Gastroesophageal sphincter (tissue), 3 donors: ENCODE measurements around the gene SEC61A2.

Source experiments
- CTCF ChIP-seq, 4 experiments: fragments of 200-600 bp in 2 of 4; fragments of 450-650 bp in 2 of 4; sonication (generic) in 1 of 4; IDR thresholded peaks; one replicate each; pipeline ENCODE4 v1.5.1; 2017 to 2019; ENCODE audit warnings: antibody characterized with exemption in 4 of 4, mild to moderate bottlenecking in 2 of 4, moderate library complexity in 2 of 4
- EP300 ChIP-seq: sonication (generic); formaldehyde crosslinking; IDR thresholded peaks from one replicate; pipeline ENCODE4 v1.6.1; 2017; ENCODE audit warnings: antibody characterized with exemption, mild to moderate bottlenecking
- POLR2A ChIP-seq, 2 donors: fragments of 450-650 bp; IDR thresholded peaks; one replicate each; pipeline ENCODE4 v1.6.1; 2017; ENCODE audit warnings: antibody characterized with exemption in 2 of 2, mild to moderate bottlenecking in 2 of 2, moderate library complexity in 1 of 2

- TF ChIP-seq EP300 (no peak), POLR2A (IDR thresholded peaks at IDR 0.05) (no peak), CTCF (IDR thresholded peaks at IDR 0.05) (no peak)
Observed at GRCh38 chr10:12212454-12212853, 83.0 kb downstream of the SEC61A2 start.
